GM12892 (cell line): ENCODE measurements around the gene VPS11.

Experiments
- POLR2A ChIP-seq: IDR thresholded peaks from 2 replicates; pipeline ENCODE4 v1.6.1; 2011; ENCODE audit warnings: low read depth, low read length, control low read depth
- POLR2AphosphoS5 ChIP-seq: IDR thresholded peaks from 2 replicates; pipeline ENCODE4 v1.6.1; 2011; ENCODE audit warnings: low read depth, low read length, control low read depth
- TAF1 ChIP-seq: IDR thresholded peaks from 2 replicates; pipeline ENCODE4 v1.6.1; 2011; ENCODE audit warnings: low read depth, mild to moderate bottlenecking, control low read depth, low read length, borderline replicate concordance

DNA sequence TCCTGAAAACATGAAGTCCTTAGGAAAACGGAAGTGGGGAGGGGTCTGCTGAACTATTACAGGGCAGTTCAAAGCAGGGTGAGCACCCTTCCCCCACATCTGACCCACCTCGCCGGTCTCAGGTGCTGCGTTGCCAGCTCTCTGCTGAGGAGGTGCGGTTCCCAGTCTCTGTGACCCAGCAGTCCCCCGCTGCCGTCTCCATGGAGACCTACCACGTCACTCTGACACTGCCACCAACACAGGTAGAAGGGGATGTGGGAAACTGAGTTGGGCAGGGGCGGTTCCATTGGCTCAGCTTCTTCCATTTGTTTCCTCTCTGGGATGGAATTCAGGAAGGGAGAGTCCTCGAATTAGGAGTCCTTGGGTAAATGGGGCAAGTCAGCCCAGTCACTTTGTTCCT is 42.8 kb downstream of the VPS11 start:
- TF ChIP-seq POLR2AphosphoS5: no peak
- no peak for TF ChIP-seq POLR2A
- TF ChIP-seq TAF1: no peak
